SHP77 treated with DMSO at 0.1 percent for 48 hours (cell line): ENCODE measurements around the gene HOXB5.
A peak's percentile ranks its signal among the peaks of the same experiment; 100 is the strongest.

ENCODE experiments used
- DNase-seq: peaks from one replicate; lab custom pipeline; 2025; lab: John Stamatoyannopoulos, UW

HOXB5 gene

DNA sequence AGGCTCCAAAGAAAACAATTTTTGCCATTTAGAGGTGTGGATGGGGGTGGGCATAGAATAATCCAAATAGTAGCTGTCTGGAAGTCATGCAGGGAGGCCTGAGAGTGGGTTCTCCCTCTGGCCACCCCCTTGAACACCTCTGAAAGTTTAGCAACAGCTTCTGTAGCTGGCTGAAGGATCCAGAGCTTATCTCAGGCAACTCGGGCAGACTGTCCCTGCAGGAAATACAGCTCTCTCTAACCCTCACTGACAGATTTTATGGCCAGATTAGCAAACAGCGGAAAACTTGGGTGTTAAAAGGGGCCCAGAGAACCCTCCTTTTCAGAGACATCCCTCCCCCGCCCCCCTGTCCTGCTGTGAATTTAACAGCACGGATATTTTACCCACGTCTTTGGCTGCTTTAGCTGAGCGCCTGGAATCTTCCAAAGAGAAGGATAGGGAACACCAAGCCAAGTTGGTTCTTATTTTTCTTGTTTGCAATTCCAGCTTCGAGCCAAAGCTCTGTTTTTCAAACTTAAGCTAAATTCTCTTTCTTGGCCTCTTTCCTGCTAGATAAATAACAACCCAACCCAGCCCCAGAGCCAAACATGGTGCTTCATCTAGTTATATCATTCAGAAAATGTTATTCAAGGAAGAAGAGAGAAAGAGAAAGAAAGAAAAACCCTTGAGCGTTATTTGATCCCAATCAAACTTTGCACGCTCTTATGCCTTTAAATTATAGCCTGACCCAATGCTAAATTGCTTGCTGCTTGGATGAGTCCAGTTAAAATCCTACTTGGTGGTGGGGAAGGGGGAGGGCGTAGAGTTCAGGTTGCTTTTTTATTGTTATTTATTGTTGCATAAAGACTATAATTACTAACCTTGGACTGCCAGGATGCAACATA lies 46.4 kb downstream of the HOXB5 start:
- DNase-seq = no peak

DNA sequence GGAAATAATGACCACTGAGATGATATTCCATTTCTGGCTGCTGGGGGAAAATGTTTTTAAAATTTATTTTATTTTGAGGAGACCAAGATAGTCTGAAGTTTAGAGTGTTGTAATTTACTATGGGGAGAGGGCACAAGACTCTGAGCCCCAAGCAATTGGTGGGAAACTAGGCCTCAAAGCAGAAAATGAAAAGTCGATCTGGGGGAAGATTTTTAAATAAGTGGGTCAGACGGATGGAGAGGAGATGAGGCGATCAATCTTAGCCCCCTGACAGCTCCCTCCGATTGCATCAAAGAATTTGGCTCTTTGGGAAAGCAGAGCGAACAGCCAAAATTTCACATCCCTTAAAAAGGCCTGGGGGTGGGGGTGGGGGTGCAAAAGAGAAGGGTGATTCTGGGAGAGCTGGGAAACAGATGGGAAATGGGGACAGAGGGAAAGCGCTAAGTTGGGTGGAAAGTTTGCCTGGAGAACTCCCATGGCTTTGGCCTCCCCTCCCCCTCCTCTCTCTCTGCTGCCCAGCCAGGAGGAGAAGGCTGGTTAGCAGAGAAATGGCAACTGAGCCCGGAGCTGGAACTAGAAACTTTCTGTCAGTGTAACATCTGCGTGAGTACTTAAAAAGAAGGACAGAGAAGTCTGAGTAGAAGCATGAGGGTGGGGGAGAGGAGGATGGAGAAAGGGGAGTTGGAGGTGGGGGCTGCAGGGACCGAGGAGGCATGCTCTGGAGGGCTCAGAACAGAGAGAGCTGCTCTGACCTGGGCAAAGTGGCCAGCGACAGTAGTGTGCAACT lies 47.2 kb downstream of the HOXB5 start:
- no peak for DNase-seq

- DNase-seq = no peak
Measured at GRCh38 chr17:48545539-48545938, 48.0 kb downstream of the HOXB5 start.

GRCh38 chr17:48545022-48545375 lies 48.6 kb downstream of the HOXB5 start, which contains the start of gene HOXB2:
TSS of gene HOXB2 (minus strand) at chr17:48545109. CDS start at chr17:48544911, 198 bp downstream.
- DNase-seq = no peak

GRCh38 chr17:48544349-48545021 lies 49.1 kb downstream of the HOXB5 start:
- no peak for DNase-seq

DNA sequence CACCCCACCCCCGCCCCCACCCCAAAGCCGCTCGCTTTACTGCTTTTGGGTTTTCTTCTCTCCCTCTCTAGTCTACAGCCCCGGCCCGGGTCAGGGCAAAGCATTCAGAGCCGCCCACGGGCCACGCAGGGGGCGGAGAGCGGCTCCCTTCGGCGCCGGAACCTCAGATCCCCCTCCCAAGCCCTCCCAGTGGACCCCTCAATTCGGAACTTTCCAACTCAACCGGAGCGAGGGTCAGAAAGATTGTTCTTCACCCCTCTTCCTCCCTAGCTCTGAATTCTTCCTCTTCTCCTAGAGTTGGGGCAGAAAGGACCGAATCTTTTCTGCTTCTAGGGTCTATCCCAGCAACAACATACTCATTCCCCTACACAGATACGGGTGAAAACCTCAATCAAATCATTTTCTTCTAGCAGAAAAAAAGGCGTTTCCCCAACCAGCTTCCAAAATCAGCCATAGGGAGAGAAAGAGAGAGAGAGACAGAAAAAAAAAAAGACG lies 49.7 kb downstream of the HOXB5 start:
- DNase-seq = no peak

- peak; percentile 58 for DNase-seq
Measured at GRCh38 chr17:48543107-48543853, 50.3 kb downstream of the HOXB5 start.

- no peak for DNase-seq
Measured at GRCh38 chr17:48542698-48543106, 50.9 kb downstream of the HOXB5 start.

DNA sequence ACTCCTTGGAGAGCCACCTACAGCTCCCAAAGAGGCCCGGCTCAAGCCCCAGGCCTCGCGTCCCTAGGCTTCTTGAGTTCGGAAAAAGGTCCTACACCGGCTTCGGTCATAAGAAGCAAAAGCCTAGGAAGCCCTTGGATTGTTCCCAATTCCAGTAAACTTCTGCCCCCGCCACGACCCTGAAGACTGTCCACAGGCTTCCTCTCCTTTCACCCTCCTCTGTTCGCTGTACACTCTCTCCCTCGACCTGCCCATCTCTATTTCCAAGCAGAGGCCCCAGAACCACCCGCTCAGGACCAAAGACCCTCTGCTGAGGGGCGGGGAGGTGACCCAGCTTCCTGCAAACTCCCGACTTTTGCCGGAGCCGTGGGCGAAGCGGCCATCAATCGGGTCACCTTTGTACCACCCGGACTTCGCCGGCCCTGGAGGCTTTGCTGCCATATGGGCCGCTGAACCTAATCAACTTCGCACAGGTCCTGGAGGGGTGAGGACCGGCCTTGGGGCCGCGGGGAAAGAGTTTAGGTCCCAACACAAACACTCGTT lies 51.4 kb downstream of the HOXB5 start:
- no peak for DNase-seq

- no peak for DNase-seq
Measured at GRCh38 chr17:48541577-48542113, 51.9 kb downstream of the HOXB5 start.
